Keratinocyte (primary cell): Measurements from ENCODE around the gene CLIP2.

ENCODE experiments used
- CTCF ChIP-seq, 3 experiments: IDR thresholded peaks in 1 of 3; conservative IDR thresholded peaks in 1 of 3; optimal IDR thresholded peaks in 1 of 3; 2 replicates in 2 of 3; 3 replicates in 1 of 3; pipeline versions ENCODE3 to v1.5.1; 2011; ENCODE audit warnings: low read length in 3 of 3, mild to moderate bottlenecking in 3 of 3, moderate library complexity in 2 of 3, control low read depth in 1 of 3, inconsistent platforms in 1 of 3; ENCODE audit not compliant: insufficient read depth in 2 of 3; ENCODE audit errors: extremely low read depth in 1 of 3
- EZH2 ChIP-seq: IDR thresholded peaks from one replicate; pipeline ENCODE4 v1.6.1; 2012; ENCODE audit warnings: inconsistent platforms, mild to moderate bottlenecking, low read length, moderate library complexity

- TF ChIP-seq CTCF (optimal IDR thresholded peaks at IDR 0.05 in 1 of 3, IDR thresholded peaks at IDR 0.05 in 1 of 3, conservative IDR thresholded peaks at IDR 0.05 in 1 of 3; ENCODE audit: extremely low read depth in 1 of 3, insufficient read depth in 2 of 3, low read length in 3 of 3) = no peak
- TF ChIP-seq EZH2 = no peak
These were observed 149.1 kb downstream of the CLIP2 start for GRCh38 chr7:74438327-74438726.
